HG03342 (cell line): ENCODE measurements around the gene PKNOX2.

Source experiments
- ATAC-seq: cut with Tn5 transposase; IDR thresholded peaks from one replicate; pipeline ENCODE4 v1.9.1; 2021; ENCODE audit warnings: mild to moderate bottlenecking, moderate library complexity; ENCODE audit not compliant: unreplicated experiment

PKNOX2 gene

GRCh38 chr11:125351033-125351867, 186.7 kb downstream of the PKNOX2 start:
- no peak for ATAC-seq

- no peak for ATAC-seq
These were observed 187.3 kb downstream of the PKNOX2 start for GRCh38 chr11:125351868-125352250.

GRCh38 chr11:125356797-125357196, 192.2 kb downstream of the PKNOX2 start:
- no peak for ATAC-seq

- ATAC-seq = no peak
These were observed 193.0 kb downstream of the PKNOX2 start for GRCh38 chr11:125357551-125357950.

GRCh38 chr11:125358254-125358840, 193.8 kb downstream of the PKNOX2 start:
- ATAC-seq = no peak

- no peak for ATAC-seq
These were observed 194.6 kb downstream of the PKNOX2 start for GRCh38 chr11:125359130-125359529.

GRCh38 chr11:125360066-125360465, 195.5 kb downstream of the PKNOX2 start:
- no peak for ATAC-seq

- ATAC-seq = no peak
These were observed 199.7 kb downstream of the PKNOX2 start for GRCh38 chr11:125364121-125364826.

GRCh38 chr11:125365196-125365931, 200.8 kb downstream of the PKNOX2 start:
- no peak for ATAC-seq

GRCh38 chr11:125367710-125368109, 203.2 kb downstream of the PKNOX2 start:
- no peak for ATAC-seq

GRCh38 chr11:125368757-125369156, 204.2 kb downstream of the PKNOX2 start:
- no peak for ATAC-seq

- ATAC-seq = no peak
These were observed 205.3 kb downstream of the PKNOX2 start for GRCh38 chr11:125369808-125370207.

- ATAC-seq = no peak
These were observed 206.2 kb downstream of the PKNOX2 start for GRCh38 chr11:125370561-125371389.

- ATAC-seq = no peak
These were observed 206.9 kb downstream of the PKNOX2 start for GRCh38 chr11:125371431-125371935.

- no peak for ATAC-seq
These were observed 207.5 kb downstream of the PKNOX2 start for GRCh38 chr11:125372088-125372487.

GRCh38 chr11:125372911-125373310, 208.4 kb downstream of the PKNOX2 start:
- no peak for ATAC-seq

GRCh38 chr11:125373426-125374391, 209.2 kb downstream of the PKNOX2 start:
- no peak for ATAC-seq

GRCh38 chr11:125374398-125374797, 209.8 kb downstream of the PKNOX2 start:
- ATAC-seq = no peak

GRCh38 chr11:125375146-125375545, 210.6 kb downstream of the PKNOX2 start:
- no peak for ATAC-seq
